ENCODE data around the gene RAB26. TPM values are rescaled to one million over a fixed set of nuclear protein-coding genes. Genes with fewer than 3 reads are reported as not detected.

Gene RAB26
- total RNA-seq (2022; extraction: Qiagen RNA extraction; ENCODE audit: low read depth), result 2.4 to 4.9 TPM (median 2.9 TPM) in 5 replicates

GRCh38 chr16:2147981-2148671 is at the start of gene RAB26:
Gene RAB26, plus strand, starts transcription at chr16:2148625. Its CDS starts 159 bp downstream, at chr16:2148784.

GRCh38 chr16:2135770-2136490 is 12.5 kb upstream of the RAB26 start, which contains the start of gene PKD1:
Gene PKD1, minus strand, starts transcription at chr16:2135898. Its CDS starts 209 bp downstream, at chr16:2135689.

GRCh38 chr16:2155091-2155950 is 6.9 kb downstream of the RAB26 start, which contains the start of gene TRAF7:
Gene TRAF7, plus strand, starts transcription at chr16:2155782. Its CDS starts 8,139 bp downstream, at chr16:2163921.

GRCh38 chr16:2196162-2196980 is 47.9 kb downstream of the RAB26 start, which contains the start of gene CASKIN1:
Gene CASKIN1, minus strand, starts transcription at chr16:2196605. Its CDS starts 173 bp downstream, at chr16:2196432.

Other genes with a start within 250 kb of the RAB26 start
- 1.4 to 2.7 TPM (median 2.2 TPM) in 5 replicates for gene HS3ST6, start 230.2 kb upstream of the RAB26 start, total RNA-seq (2022; extraction: Qiagen RNA extraction; ENCODE audit: low read depth)
- gene MSRB1, start 205.4 kb upstream of the RAB26 start, total RNA-seq (2022; extraction: Qiagen RNA extraction; ENCODE audit: low read depth), result 33.4 to 43.1 TPM (median 40.4 TPM) in 5 replicates
- gene RPL3L, start 193.9 kb upstream of the RAB26 start, total RNA-seq (2022; extraction: Qiagen RNA extraction; ENCODE audit: low read depth), result 0.13 to 0.21 TPM in 2 of 5 replicates, not detected in the others
- 238 to 320 TPM (median 255 TPM) in 5 replicates for gene NDUFB10, start 189.1 kb upstream of the RAB26 start, total RNA-seq (2022; extraction: Qiagen RNA extraction; ENCODE audit: low read depth)
- gene RPS2, start 183.8 kb upstream of the RAB26 start, total RNA-seq (2022; extraction: Qiagen RNA extraction; ENCODE audit: low read depth), result 4,023 to 5,272 TPM (median 5,225 TPM) in 5 replicates
- gene RNF151, start 181.8 kb upstream of the RAB26 start, total RNA-seq (2022; extraction: Qiagen RNA extraction; ENCODE audit: low read depth), result not detected in 5 replicates
- 28.5 to 41.0 TPM (median 37.8 TPM) in 5 replicates for gene TBL3, start 176.6 kb upstream of the RAB26 start, total RNA-seq (2022; extraction: Qiagen RNA extraction; ENCODE audit: low read depth)
- gene NOXO1, start 167.2 kb upstream of the RAB26 start, total RNA-seq (2022; extraction: Qiagen RNA extraction; ENCODE audit: low read depth), result 0.25 to 0.58 TPM (median 0.37 TPM) in 3 of 5 replicates, not detected in the others
- gene GFER, start 164.4 kb upstream of the RAB26 start, total RNA-seq (2022; extraction: Qiagen RNA extraction; ENCODE audit: low read depth), result 21.9 to 49.2 TPM (median 39.8 TPM) in 5 replicates
- 5.5 to 8.3 TPM (median 8.1 TPM) in 5 replicates for gene SYNGR3, start 158.7 kb upstream of the RAB26 start, total RNA-seq (2022; extraction: Qiagen RNA extraction; ENCODE audit: low read depth)
- gene ZNF598, start 138.8 kb upstream of the RAB26 start, total RNA-seq (2022; extraction: Qiagen RNA extraction; ENCODE audit: low read depth), result 43.7 to 60.1 TPM (median 56.5 TPM) in 5 replicates
- gene NPW, start 128.8 kb upstream of the RAB26 start, total RNA-seq (2022; extraction: Qiagen RNA extraction; ENCODE audit: low read depth), result 0.44 to 1.7 TPM (median 0.85 TPM) in 5 replicates
- 48.2 to 73.8 TPM (median 68.4 TPM) in 5 replicates for gene NHERF2, start 121.7 kb upstream of the RAB26 start, total RNA-seq (2022; extraction: Qiagen RNA extraction; ENCODE audit: low read depth)
- gene NTHL1, start 100.8 kb upstream of the RAB26 start, total RNA-seq (2022; extraction: Qiagen RNA extraction; ENCODE audit: low read depth), result 37.9 to 51.7 TPM (median 44.3 TPM) in 5 replicates
- gene TSC2, start 100.6 kb upstream of the RAB26 start, total RNA-seq (2022; extraction: Qiagen RNA extraction; ENCODE audit: low read depth), result 30.8 to 44.5 TPM (median 43.0 TPM) in 5 replicates
- gene PKD1, start 12.7 kb upstream of the RAB26 start, total RNA-seq (2022; extraction: Qiagen RNA extraction; ENCODE audit: low read depth), result 36.9 to 55.8 TPM (median 48.0 TPM) in 5 replicates
- gene TRAF7, start 7.2 kb downstream of the RAB26 start, total RNA-seq (2022; extraction: Qiagen RNA extraction; ENCODE audit: low read depth), result 37.1 to 58.7 TPM (median 50.7 TPM) in 5 replicates
- gene CASKIN1, start 48.0 kb downstream of the RAB26 start, total RNA-seq (2022; extraction: Qiagen RNA extraction; ENCODE audit: low read depth), result 0.35 to 0.55 TPM (median 0.45 TPM) in 5 replicates
- 38.1 to 52.1 TPM (median 49.1 TPM) in 5 replicates for gene MLST8, start 56.8 kb downstream of the RAB26 start, total RNA-seq (2022; extraction: Qiagen RNA extraction; ENCODE audit: low read depth)
- gene BRICD5, start 62.2 kb downstream of the RAB26 start, total RNA-seq (2022; extraction: Qiagen RNA extraction; ENCODE audit: low read depth), result 3.6 to 6.2 TPM (median 5.0 TPM) in 5 replicates
- gene PGP, start 66.2 kb downstream of the RAB26 start, total RNA-seq (2022; extraction: Qiagen RNA extraction; ENCODE audit: low read depth), result 18.4 to 32.7 TPM (median 32.3 TPM) in 5 replicates
- gene E4F1, start 75.0 kb downstream of the RAB26 start, total RNA-seq (2022; extraction: Qiagen RNA extraction; ENCODE audit: low read depth), result 15.7 to 26.0 TPM (median 24.9 TPM) in 5 replicates
- gene DNASE1L2, start 87.8 kb downstream of the RAB26 start, total RNA-seq (2022; extraction: Qiagen RNA extraction; ENCODE audit: low read depth), result 0.80 to 1.7 TPM (median 1.6 TPM) in 5 replicates
- 47.7 to 92.0 TPM (median 91.2 TPM) in 5 replicates for gene ECI1, start 103.0 kb downstream of the RAB26 start, total RNA-seq (2022; extraction: Qiagen RNA extraction; ENCODE audit: low read depth)
- gene RNPS1, start 119.5 kb downstream of the RAB26 start, total RNA-seq (2022; extraction: Qiagen RNA extraction; ENCODE audit: low read depth), result 248 to 285 TPM (median 258 TPM) in 5 replicates
- 15.9 to 20.5 TPM (median 20.2 TPM) in 5 replicates for gene ABCA3, start 192.1 kb downstream of the RAB26 start, total RNA-seq (2022; extraction: Qiagen RNA extraction; ENCODE audit: low read depth)